Caco-2 (cell line): ENCODE data around the gene SLC2A9. TPM values are rescaled to one million over a fixed set of nuclear protein-coding genes. Genes with fewer than 3 reads are reported as not detected.

Experiments
- BruUV-seq: library from RNA; stranded (reverse); fragments of 400-500 nt; replicated peaks from 2 replicates; lab custom pipeline; 2021; lab: Mats Ljungman, UMichigan
- CTCF ChIA-PET: fragments of 300-600 bp; sonication (Branson Sonifier 250); formaldehyde crosslinking; loops from one replicate; lab custom pipeline; 2022; ENCODE audit warnings: antibody characterized with exemption; lab: Charles Lee
- POLR2A ChIA-PET: fragments of 300-600 bp; sonication (Branson Sonifier 250); formaldehyde crosslinking; loops from one replicate; lab custom pipeline; 2022; ENCODE audit warnings: antibody characterized with exemption; lab: Charles Lee
- DNase-seq, 2 experiments: peaks; one replicate each; pipeline versions ENCODE4 v3.0.0 to v3.0.0-alpha.2; 2020 to 2022
- H3K27me3 ChIP-seq: replicated peaks from 2 replicates; pipeline ENCODE4 v1.6.0; 2011; ENCODE audit warnings: low read length; ENCODE audit not compliant: control insufficient read depth, insufficient read depth
- H3K36me3 ChIP-seq: 2 replicates; pipeline ENCODE4 v1.5.1; 2011; ENCODE audit warnings: low read length; ENCODE audit not compliant: control insufficient read depth, insufficient read depth
- H3K4me1 ChIP-seq: fragments of 250-450 bp; sonication (Bioruptor Pico); 2 replicates; pipeline ENCODE4 v1.5.1; 2020; ENCODE audit warnings: mild to moderate bottlenecking
- H3K4me3 ChIP-seq: 2 replicates; pipeline ENCODE4 v1.5.1; 2011; ENCODE audit warnings: low read depth, mild to moderate bottlenecking, control low read depth, low read length
- H3K9me3 ChIP-seq: fragments of 250-450 bp; sonication (Bioruptor Pico); 2 replicates; pipeline ENCODE4 v1.5.1; 2020; ENCODE audit warnings: mild to moderate bottlenecking, moderate library complexity
- H3K27ac Mint-ChIP-seq: one replicate; pipeline ENCODE4 v1.8.0; 2022; ENCODE audit warnings: mixed read lengths; ENCODE audit not compliant: unreplicated experiment
- H3K27me3 Mint-ChIP-seq: one replicate; pipeline ENCODE4 v1.8.0; 2022; ENCODE audit warnings: mixed read lengths; ENCODE audit not compliant: insufficient read depth, unreplicated experiment
- H3K36me3 Mint-ChIP-seq: one replicate; pipeline ENCODE4 v1.8.0; 2022; ENCODE audit warnings: mild to moderate bottlenecking, mixed read lengths; ENCODE audit not compliant: insufficient read depth, unreplicated experiment
- H3K4me1 Mint-ChIP-seq: one replicate; pipeline ENCODE4 v1.8.0; 2022; ENCODE audit warnings: low read depth, mixed read lengths; ENCODE audit not compliant: unreplicated experiment
- H3K4me3 Mint-ChIP-seq: one replicate; pipeline ENCODE4 v1.8.0; 2022; ENCODE audit warnings: mild to moderate bottlenecking, moderate library complexity, mixed read lengths; ENCODE audit not compliant: unreplicated experiment
- H3K9me3 Mint-ChIP-seq: one replicate; pipeline ENCODE4 v1.8.0; 2022; ENCODE audit warnings: mixed read lengths; ENCODE audit not compliant: unreplicated experiment
- intact Hi-C: fragments of 100-400 bp; cut with micrococcal nuclease; formaldehyde crosslinking; loops from one replicate; pipeline ENCODE4 v1.10.0; 2022; ENCODE audit not compliant: unreplicated experiment
- total RNA-seq: library from RNA; stranded (reverse); gene quantifications from 2 replicates; pipeline ENCODE4 v1.2.3, GENCODE V29; 2022
- TF ChIP-seq, protein P1 (sequence below), 2 experiments: fragments of 200-600 bp in 1 of 2; IDR thresholded peaks; 1 replicate in 1 of 2; 2 replicates in 1 of 2; pipeline versions ENCODE4 v1.5.1 to v1.8.0; 2011 to 2022; ENCODE audit warnings: antibody characterized with exemption in 1 of 2, control low read depth in 1 of 2, inconsistent platforms in 1 of 2, low read depth in 1 of 2, low read length in 1 of 2, mild to moderate bottlenecking in 1 of 2, moderate library complexity in 1 of 2; ENCODE audit not compliant: insufficient read depth in 1 of 2, severe bottlenecking in 1 of 2, unreplicated experiment in 1 of 2

Gene SLC2A9
- total RNA-seq, 1 experiment from 2014 or later: 21.0 TPM

DNA sequence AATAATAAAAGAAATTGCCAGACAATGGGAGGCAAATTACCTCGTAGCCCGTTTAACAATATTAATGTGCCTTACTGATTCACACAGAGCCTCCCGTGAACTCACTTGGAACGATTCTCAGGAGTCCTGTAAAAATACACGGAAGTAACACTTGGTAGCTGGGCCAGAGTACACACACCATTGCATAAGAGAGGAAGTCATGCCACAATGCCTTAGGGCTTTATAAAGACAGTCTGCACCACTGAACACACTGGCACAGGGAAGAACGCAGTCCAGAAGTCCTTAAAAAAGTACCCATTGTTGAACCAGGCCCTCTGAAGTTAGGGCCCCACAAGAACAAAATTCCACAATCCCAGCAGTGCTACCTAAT, 15.1 kb downstream of the SLC2A9 start:
- Histone ChIP-seq H3K27me3 (no peaks in the 10 kb centered on the region), H3K9me3 (no peaks in the 10 kb centered on the region), H3K36me3 (no peaks in the 10 kb centered on the region), H3K4me1 (peaks cover 7% of the 10 kb centered on the region), H3K4me3 (no peak overlapping the region)
- CTCF ChIA-PET: no interaction called here
- H3K4me1 Mint-ChIP-seq: no peaks in the 10 kb centered on the region
- H3K27ac Mint-ChIP-seq: no peak overlapping the region
- no peaks in the 10 kb centered on the region for H3K36me3 Mint-ChIP-seq
- H3K27me3 Mint-ChIP-seq: no peaks in the 10 kb centered on the region
- intact Hi-C loops: no loop called here
- no peaks in the 10 kb centered on the region for H3K9me3 Mint-ChIP-seq
- no peak for DNase-seq
- TF ChIP-seq, protein P1, sequence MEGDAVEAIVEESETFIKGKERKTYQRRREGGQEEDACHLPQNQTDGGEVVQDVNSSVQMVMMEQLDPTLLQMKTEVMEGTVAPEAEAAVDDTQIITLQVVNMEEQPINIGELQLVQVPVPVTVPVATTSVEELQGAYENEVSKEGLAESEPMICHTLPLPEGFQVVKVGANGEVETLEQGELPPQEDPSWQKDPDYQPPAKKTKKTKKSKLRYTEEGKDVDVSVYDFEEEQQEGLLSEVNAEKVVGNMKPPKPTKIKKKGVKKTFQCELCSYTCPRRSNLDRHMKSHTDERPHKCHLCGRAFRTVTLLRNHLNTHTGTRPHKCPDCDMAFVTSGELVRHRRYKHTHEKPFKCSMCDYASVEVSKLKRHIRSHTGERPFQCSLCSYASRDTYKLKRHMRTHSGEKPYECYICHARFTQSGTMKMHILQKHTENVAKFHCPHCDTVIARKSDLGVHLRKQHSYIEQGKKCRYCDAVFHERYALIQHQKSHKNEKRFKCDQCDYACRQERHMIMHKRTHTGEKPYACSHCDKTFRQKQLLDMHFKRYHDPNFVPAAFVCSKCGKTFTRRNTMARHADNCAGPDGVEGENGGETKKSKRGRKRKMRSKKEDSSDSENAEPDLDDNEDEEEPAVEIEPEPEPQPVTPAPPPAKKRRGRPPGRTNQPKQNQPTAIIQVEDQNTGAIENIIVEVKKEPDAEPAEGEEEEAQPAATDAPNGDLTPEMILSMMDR (IDR thresholded peaks at IDR 0.05; ENCODE audit: insufficient read depth in 1 of 2, low read depth in 1 of 2, low read length in 1 of 2, severe bottlenecking in 1 of 2, unreplicated experiment in 1 of 2): no peak
- POLR2A ChIA-PET: no interaction called here
- no peak overlapping the region for H3K4me3 Mint-ChIP-seq
- no TSS peak for BruUV-seq

DNA sequence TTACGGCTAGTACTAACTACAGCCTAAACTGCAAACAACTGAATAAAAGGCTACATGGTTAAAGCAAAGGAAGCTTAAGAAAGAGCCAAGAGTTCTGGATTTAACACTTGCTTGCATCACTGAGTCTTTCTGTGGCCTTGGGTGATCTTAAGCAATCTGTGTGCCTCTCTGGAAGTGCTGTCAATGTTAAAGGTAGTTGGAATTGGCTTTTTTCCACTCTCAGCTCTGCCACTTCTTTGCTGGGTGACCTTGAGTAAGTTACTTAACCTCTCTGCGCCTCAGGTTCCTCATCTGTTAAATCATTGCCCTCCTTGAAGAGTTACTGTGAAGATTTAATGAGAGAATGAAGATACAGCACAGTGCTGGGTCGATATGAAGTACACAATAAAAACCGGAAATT, 15.7 kb downstream of the SLC2A9 start:
- Histone ChIP-seq H3K36me3 (no peaks in the 10 kb centered on the region), H3K4me3 (no peak overlapping the region), H3K27me3 (no peaks in the 10 kb centered on the region), H3K9me3 (no peaks in the 10 kb centered on the region), H3K4me1 (peaks cover 7% of the 10 kb centered on the region)
- no peak for DNase-seq
- Mint-ChIP-seq H3K27me3 (no peaks in the 10 kb centered on the region), H3K27ac (no peak overlapping the region), H3K36me3 (no peaks in the 10 kb centered on the region), H3K9me3 (no peaks in the 10 kb centered on the region), H3K4me3 (no peak overlapping the region), H3K4me1 (no peaks in the 10 kb centered on the region)
- CTCF ChIA-PET: no interaction called here
- intact Hi-C loops: no loop called here
- TF ChIP-seq, protein P1 (IDR thresholded peaks at IDR 0.05; ENCODE audit: insufficient read depth in 1 of 2, low read depth in 1 of 2, low read length in 1 of 2, severe bottlenecking in 1 of 2, unreplicated experiment in 1 of 2): no peak
- POLR2A ChIA-PET: no interaction called here
- BruUV-seq: no TSS peak

DNA sequence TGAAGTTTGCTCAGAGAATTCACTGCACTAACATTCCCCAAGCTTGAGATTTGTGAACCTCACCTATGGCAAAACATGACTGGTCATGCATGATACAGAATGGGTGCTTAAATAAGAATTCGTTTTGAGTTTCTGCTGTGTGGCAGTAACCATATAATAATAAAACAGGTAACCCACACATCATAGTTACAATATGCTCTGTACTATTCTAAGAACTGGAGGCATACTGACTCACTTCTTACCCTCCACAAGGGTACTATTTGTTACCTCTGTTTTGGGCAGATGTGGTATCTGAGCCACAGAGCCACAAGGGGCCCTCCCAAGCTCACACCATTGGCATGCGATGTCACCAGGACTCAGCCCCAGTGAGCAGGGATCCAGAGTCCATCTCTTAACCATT, 17.6 kb downstream of the SLC2A9 start:
- H3K4me1 Mint-ChIP-seq: no peaks in the 10 kb centered on the region
- H3K27me3 ChIP-seq: no peaks in the 10 kb centered on the region
- intact Hi-C loops: no loop called here

More for the DNA sequence above, 17.6 kb downstream of the SLC2A9 start:
- no peak for DNase-seq
- ChIA-PET CTCF (no interaction called here), POLR2A (no interaction called here)
- H3K4me3 ChIP-seq: no peak overlapping the region
- BruUV-seq: no TSS peak
- Mint-ChIP-seq H3K9me3 (no peaks in the 10 kb centered on the region), H3K27me3 (no peaks in the 10 kb centered on the region), H3K4me3 (no peak overlapping the region), H3K36me3 (no peaks in the 10 kb centered on the region), H3K27ac (no peak overlapping the region)
- no peaks in the 10 kb centered on the region for H3K9me3 ChIP-seq
- TF ChIP-seq, protein P1 (IDR thresholded peaks at IDR 0.05; ENCODE audit: insufficient read depth in 1 of 2, low read depth in 1 of 2, low read length in 1 of 2, severe bottlenecking in 1 of 2, unreplicated experiment in 1 of 2): no peak
- no peaks in the 10 kb centered on the region; the same call in 1 of the 2 replicates for H3K4me1 ChIP-seq
- no peaks in the 10 kb centered on the region for H3K36me3 ChIP-seq
